Suppressor macrophage treated with lipopolysaccharide for 1 hour (primary cell): ENCODE results near the gene ZNF689.

Source experiments
- DNase-seq, 3 donors: peaks; one replicate each; pipeline ENCODE4 v3.0.0-alpha.2; 2020 to 2022

ZNF689 gene

GRCh38 chr16:30561089-30561816, 48.9 kb downstream of the ZNF689 start:
- peak in 2 of 3 donors; percentile 33 to 49 for DNase-seq

- DNase-seq, result peak; percentile 32 to 34 (median 33)
Observed at GRCh38 chr16:30559690-30560089, 50.5 kb downstream of the ZNF689 start.

- DNase-seq, result no peak
Observed at GRCh38 chr16:30558789-30559377, 51.3 kb downstream of the ZNF689 start.

- DNase-seq, result peak; percentile 99 to 100 (median 100)
Observed at GRCh38 chr16:30557957-30558788, 52.0 kb downstream of the ZNF689 start, which contains the start of gene ZNF764. TSS of gene ZNF764 (minus strand) at chr16:30558374. CDS start at chr16:30558182, 192 bp downstream.

GRCh38 chr16:30557707-30557956, 52.6 kb downstream of the ZNF689 start:
- DNase-seq, result no peak

GRCh38 chr16:30556125-30556473, 54.1 kb downstream of the ZNF689 start:
- no peak for DNase-seq

- no peak for DNase-seq
Observed at GRCh38 chr16:30555315-30556124, 54.7 kb downstream of the ZNF689 start.

GRCh38 chr16:30554557-30555314, 55.5 kb downstream of the ZNF689 start:
- no peak for DNase-seq

GRCh38 chr16:30553393-30553899, 56.7 kb downstream of the ZNF689 start:
- peak; percentile 38 to 39 (median 38) for DNase-seq

- no peak for DNase-seq
Observed at GRCh38 chr16:30552956-30553355, 57.2 kb downstream of the ZNF689 start.
